HG02970 (cell line): Measurements from ENCODE around the gene OGFOD2.

Source experiments
- ATAC-seq: cut with Tn5 transposase; IDR thresholded peaks from one replicate; pipeline ENCODE4 v1.9.1; 2021; ENCODE audit warnings: mild to moderate bottlenecking, moderate library complexity, moderate number of reproducible peaks; ENCODE audit not compliant: unreplicated experiment, low FRiP score

Gene OGFOD2

DNA sequence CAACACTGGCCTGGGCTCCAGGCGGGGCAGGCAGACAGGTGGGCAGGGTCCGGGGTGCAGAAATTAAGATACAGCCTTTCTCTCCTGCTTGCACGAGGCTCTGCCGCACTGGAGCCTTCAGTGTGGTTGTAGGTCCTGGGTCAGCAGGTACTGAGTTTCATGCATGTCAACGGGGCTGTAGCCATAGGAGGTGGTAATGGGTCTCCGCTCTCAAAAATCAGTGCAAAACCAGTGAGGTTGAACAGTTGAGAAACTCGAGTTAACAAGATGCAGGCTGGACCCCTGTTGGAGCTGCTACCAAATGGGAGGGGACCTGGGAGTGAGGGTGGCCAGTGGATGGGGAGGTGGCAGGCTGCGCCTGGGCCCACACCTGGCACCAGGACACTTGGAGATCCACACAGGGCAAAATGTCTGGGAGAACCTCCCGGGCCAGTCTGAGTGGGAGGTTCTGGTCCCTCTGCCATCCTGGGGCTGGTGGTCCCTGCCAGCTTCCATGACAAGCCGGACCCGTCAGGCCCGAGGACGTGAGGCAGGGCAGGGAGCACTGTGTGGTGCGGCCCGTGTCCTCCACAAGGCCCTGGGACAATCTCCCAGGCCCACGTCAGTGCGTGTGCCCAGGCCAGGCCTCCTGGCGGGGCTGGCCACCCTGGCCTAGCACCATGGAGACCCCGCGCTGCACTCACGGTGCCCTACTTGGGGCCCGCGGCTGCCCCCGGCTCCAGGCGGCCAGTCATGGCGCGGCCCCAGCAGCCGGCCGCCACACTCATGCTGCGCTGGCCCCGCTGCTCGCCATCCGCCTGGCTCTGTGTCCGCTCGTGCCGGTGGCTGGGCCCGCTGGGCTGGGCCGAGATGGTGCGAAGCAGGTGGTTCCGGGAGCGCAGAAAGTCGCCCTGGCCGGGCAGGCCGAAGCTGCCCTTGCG is 10.6 kb downstream of the OGFOD2 start:
- no peak for ATAC-seq

DNA sequence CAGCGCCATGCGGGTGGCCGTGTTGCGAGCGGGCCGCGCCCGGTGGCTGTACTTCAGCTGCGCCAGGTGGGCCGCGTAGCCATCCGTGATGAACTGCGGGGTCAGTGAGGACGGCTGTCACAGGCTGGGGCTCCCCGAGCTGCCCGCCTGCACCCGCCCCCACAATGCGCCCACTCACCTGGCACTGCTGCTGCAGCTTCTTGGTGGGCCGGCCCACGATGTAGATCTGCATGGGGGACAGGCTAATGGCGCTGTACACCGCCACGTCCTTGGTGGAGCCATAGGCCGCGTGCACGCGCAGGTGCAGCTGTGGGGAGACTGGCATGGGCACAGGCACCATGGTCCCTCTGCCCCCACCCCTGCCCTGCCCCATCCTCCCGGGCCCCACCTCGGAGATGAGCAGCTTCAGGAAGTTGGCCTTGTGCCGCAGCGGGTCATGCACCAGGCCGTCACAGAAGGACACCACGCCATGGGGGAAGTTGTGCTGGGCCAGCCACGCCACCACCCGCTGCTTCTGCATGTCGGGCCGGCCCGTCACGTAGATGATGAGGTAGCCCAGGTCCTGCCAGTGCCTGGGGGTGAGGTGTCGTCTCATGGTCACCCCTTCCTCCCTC is 11.3 kb downstream of the OGFOD2 start:
- ATAC-seq: no peak

DNA sequence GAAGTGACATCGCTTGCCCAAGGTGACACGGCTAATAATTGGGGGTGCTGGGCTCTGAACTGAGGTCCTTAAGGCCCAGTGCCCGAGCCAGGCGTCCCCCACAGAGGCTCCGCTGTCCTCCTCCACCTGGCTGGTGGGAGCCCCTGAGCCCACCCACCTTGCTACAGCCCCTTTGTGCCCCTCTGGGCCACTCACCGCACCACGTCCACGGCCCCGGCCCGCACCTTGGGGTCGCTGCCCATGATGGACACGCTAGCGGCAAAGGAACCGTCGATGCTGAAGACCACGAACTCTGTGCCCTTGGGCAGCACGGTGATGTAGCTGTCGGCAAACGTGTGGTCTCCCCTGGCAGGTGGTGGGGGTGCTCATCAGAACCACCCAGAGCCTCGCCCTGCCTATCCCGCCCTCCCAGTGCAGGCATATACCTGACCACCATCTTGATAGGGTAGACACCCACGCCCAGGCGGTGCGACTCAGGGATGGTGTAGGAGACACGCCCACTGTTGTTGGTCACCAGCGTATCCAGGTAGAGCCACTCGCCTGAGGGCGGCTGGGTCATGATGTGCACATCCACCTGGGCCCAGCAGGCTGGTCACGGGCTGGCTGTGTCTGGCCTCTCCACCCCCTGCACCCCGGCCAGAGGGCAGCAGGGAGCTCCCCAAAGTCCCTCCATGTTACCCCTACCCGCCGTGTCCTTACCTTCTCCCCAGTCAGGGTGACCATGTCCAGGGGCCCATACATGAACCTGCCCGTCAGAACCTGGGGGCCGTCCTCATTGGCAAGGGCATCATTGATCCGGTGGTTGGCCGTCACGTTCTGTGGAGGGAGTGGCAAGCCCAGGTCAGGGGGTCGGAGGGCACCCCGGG is 12.3 kb downstream of the OGFOD2 start:
- ATAC-seq: no peak

DNA sequence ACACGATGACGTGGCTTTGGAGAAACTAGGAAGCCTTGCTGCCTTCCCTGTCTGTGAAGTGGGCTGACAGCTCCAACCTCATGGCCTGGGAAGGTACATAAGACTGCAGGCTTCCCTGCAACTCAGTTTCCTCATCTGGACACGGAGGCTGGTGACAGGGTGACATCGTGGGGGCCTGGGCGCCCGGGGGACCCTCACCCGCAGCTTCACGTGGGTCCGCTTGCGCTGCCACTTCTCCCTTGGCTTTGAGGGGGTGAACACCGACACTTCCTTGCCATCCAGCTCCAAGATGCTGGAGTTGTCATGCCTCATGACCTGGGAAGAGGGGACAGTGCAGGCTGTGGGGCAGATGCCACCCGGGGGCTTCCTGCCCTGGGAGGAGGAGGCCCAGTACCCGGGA is 13.0 kb downstream of the OGFOD2 start:
- ATAC-seq: no peak

DNA sequence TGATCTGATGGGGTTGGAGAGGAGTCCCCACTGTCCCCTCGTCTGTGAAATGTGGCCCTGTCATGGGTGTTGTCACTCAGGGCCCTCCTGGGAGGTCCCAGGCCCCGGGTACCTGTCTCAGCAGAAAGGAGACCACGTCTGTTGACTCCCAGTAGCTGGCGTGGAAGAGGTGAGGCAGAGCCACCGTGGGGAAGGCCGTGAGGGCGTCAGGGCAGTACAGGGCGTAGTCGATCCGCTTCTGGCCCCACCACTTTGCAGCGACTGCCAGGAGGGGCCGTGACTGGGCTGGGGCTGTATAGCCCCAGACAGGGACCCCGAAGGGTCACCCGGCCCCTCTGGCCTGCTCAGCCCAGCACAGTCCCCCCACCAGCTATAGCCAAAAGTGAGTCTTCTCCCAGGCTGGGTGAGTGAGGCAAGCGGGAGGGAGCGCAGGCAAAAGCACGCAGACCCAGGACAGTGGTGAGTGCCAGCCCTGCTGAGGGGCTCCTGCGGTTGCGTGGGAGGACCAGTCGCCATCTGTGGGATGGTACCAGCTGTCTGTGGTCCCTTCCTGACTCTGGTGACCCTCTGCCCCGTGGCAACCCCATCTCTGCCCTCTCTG is 13.7 kb downstream of the OGFOD2 start:
- ATAC-seq: no peak

DNA sequence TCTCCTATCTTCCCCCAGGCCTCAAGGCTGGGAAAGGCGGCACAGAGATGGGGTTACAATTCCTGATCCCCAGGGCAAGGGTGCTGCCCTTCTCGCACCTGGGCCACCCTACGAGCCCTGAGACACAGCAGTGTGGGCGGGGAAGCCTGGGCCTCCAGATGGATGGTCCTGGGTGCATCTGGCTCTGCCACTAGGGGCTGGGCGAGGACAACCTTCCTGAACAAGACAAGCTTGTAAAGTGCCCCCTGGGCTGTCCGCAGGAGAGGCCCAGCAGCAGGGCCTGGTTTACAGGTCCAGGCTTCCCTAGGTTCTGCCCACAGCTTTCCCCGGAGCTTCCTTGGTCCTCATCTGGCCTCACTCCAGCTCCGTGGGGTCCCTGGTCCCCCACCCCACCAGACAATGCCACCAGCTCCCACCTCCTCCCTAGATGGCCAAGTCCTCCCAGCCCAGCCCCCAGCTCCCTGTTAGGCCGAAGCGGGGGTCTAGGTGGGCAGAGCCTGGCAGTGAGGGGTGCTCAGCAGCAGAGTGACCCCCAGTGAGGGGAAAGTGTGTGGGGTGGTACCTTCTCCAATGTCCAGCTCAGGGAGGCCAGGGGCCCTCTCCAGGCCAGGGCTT is 14.3 kb downstream of the OGFOD2 start:
- no peak for ATAC-seq

DNA sequence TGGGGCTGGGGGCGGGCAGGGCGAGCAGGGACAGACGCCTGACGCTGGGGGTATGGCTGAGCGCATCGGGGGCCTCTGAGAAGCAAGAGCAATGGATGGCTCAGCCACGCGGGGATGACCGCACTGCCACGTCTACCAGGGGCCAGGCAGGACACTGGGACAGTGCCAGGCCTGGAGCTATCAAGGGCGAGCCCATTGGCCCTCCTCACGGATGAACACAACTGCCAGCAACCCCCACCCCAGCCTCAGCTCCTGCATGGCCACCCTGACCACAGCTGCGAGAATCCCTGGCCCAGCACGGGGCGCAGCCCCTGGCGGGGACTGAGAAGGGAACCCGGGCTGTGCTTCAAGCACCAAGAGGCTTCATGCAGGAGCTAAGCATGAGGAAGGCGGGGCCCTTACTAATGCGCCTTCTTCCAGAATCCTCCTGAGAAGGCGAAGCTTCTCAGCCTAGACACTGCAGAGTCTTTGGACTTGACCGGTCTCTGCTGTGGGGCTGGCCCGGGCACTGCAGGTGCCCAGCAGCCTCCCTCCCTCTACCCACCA is 14.9 kb downstream of the OGFOD2 start:
- no peak for ATAC-seq

DNA sequence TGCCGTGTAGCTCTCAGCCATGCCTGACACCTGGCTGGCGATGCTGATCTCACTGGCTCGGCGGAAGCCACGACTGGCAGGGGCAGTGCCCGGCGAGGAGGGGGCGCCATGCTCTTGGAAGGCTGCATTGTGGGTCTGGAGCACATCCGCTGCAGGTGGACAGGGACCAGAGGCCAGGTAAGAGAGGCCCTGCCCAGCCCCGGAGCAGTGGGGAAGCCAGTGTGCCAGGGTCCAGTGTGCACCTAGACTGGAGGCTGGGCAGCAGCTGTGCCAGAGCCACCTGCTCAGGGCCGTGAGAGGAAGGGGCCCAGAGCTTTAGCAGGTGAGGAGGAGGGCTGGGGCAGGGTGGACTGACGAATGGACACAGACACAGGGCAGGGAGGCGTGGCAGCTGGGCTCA is 15.5 kb downstream of the OGFOD2 start:
- no peak for ATAC-seq

DNA sequence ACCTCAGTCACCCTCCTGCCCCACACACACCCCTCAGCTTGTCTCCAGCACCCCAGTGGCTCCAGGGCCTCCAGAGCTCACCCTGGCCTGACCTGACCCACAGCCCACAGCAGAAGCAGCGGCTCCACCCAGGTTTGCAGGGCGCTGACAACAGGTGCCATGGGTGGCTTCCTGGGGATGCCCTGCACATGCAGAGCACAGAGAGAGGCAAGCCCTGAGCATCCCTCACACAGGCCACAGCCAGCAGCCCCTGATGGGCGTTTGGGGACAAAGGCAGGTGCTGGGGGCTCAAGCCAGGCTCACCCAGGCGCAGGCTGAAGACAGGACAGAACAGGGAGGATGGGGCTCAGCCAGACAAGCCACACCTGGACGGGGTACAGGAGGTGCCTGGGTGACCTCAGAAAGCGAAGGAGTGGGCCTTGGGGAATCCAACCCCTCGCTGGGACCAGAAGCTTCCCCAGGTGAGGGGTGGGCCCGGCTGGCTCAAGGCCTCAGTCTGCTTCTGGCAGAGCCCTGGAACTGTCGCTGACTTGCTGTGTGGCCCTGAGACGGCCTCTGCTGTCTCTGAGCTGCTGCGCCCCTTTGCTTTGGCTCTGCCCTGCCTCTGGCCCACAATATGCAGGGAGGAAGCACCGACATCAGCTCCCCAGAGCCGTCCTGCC is 16.0 kb downstream of the OGFOD2 start:
- ATAC-seq: no peak

DNA sequence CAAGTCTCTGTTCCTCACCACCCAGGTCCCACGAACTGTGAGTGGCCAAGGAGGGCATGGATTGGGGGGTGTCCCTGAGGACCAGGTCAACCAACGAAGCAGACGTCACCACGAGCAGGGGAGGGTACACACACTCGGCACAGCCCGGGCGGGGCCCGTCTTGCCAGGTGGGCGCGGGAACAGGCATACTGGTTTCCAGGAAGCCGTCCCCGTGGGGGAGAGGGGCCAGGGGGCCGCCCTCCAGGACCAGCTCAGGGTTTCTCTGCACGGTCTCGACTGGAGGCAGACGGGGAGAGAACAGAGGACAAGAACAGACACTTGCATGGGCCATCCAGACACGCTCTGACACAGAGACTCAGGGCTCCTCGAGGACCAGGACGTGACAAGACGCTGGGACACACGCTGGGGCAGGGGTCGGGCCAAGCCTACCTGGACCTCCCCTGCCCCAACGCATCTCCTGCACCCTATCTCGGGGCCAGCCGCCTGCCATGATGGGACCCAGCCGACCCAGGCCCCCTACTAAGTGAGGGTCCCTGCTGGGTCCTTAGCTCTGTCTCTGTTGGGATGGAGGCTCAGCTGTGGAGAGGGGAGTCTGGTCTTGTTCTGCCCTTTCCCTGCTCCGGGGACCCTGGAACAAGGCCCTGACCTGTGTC is 16.7 kb downstream of the OGFOD2 start:
- ATAC-seq: no peak

DNA sequence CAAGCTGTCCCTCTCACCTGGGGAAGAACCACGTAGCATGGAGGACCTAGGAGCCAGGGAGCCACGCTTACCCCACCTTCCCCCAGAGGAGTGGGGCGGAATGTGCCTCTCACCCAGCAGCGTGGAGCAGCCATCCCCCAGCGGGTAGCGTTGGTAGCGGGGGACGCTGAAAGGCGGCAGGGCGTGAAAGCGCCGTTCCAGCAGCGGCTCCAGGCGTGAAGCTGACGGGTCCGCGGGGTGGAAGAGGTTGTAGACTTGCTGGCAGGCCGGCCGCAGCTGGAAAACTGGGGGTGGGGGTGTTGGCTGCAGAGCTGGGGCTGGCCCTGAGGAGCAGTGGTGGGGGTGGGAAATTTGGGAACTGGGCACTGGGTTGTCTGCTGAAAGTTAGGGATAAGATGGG is 17.3 kb downstream of the OGFOD2 start:
- no peak for ATAC-seq

DNA sequence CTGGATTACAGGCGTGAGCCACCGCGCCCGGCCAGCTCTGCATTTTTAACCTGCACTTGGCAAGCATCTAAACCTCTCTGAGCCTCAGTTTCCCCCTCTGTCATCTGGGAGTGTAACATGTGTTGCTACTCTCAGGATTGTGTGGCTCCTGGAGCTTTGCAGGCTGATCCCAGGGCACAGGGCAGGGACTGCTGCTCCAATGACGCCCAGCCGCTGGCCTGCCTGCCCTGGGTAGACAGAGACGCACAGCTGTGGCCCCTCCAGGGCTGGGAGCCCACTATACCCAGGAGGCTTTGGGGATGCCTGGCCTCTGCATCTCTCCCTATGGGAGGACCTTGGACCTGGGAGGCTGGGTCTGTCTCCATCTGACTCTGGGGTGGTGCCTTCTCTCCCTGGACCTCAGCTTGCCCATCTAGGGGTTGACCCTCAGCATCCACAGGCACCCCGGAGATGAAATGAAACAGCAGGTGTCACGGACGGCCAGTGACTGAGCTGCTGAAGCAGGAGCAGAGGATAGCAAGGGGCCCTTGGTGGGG is 19.2 kb downstream of the OGFOD2 start:
- ATAC-seq: no peak

DNA sequence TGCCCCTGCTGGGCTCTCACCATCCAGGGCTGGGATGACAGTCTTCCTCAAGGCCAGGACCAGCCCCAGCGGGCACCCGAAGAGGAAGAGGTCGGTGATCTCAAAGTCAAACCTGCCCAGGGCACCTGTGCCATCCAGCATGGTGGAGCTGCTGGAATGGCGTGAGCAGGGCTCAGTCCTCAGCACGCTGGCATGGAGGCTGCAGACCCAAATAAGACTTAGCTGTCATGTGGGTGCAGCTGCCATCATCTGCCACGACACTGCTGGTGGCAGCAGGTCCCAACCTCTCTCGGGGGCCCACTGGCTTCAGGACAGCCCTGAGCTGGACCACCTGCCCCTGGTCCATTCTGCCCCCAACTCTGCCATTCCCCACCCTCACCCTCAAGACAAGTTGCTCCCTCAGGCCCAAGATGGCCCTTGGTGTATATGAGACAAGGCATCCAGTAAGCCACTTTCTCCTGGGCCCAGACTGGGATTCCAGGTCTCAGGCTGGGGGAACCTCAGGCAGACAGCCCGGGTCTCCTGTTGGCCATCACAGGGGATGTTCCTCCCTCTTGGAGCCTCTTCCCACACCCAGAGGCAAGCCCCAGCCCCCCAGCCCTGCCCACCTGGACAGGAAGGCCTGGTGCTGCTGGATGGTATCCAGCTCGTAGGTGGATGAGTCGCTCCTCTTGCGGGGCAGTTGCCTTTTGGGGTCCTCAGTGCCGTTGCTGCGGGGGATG is 19.9 kb downstream of the OGFOD2 start:
- ATAC-seq: no peak

DNA sequence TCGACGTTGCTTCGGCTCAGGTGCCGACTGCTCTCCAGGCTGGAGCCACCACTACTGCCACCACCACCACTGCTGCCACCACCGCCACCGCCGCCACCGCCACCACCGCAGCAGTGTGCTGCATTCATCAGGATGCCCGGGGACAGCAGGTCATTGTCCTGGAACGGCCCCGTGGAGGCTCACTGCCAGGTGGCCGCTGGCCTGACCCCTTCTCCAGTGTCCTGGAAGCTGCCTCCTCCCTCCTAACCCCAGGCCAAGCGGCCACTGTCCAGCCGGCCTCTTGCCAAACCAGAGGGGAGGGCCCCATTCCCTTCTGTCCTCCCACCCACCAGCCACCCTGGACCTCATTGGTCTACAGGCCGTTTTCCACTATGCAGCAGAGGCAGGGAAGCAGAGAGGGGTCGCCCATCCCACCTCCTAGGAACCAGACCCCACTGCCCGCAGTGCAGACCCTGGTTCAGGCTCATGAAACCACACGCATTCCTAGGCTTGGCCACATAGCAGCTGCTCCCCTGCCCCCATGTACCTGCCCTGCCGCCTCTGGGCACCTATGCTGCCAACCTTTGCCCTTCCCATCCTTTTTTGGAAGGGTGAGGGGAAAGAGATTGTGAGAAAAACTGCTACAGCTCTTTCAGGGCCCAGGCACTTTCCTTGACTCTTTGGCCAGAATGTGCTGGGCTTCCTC is 20.6 kb downstream of the OGFOD2 start:
- no peak for ATAC-seq

DNA sequence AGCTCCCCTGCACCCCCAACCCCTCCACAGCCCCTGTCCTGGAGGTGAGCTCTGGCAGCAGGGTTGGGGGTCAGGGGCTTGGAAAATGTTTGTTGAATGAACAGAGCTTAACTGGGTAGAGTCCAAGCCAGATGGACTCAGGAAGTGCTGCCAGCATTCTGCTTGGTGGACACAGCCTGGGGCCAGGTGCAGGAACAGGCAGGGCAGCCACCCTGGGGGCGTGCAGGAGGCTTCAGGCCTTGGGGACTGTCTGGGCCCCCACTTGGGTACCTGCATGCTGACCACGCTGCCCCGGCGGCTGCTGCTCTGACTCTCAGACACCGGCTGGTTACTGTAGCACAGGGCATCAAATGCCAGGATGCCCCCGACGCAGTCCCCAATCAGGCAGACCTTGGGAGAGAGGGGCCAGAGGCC is 21.2 kb downstream of the OGFOD2 start:
- no peak for ATAC-seq

DNA sequence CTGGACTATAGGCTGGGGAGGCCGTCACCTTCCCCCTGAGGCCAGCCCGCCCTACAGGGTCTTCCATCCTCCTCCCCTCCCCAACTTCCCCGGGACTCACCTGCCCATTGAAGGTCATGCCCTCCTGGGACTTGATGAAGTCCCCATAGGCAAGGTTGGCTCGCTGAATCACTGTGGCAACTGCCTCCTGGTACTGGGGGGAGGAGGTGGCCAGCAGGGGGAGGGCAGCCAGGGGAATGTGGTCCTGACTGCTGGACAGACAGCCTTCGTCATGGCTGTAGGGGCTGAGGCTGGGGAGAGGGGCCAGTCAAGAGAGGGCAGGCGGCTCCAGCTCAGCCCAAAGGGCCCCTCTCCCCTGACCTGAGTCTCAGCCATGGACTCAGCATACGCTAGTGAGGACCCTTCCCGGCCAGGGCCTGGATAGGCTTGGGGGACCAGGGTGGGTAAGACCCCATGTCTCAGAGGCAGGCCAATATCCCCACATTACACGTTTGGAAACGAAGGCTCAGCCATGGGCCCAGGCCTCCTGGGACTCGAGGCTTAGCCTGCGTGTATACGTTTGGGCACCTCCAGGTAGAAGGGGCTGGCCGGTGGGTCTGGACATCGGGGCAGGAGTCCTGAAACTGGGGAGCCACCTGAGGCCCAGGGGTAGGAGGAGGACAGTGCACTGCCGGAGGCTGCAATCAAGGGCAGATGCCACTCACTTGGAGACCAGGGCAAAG is 21.7 kb downstream of the OGFOD2 start:
- ATAC-seq: no peak
